GM12891 (cell line): ENCODE results near the gene NDUFA3.

Experiments
- POLR2A ChIP-seq: IDR thresholded peaks from 2 replicates; pipeline ENCODE4 v1.6.1; 2011; ENCODE audit warnings: low read depth, low read length, control low read depth
- POLR2AphosphoS5 ChIP-seq: IDR thresholded peaks from 2 replicates; pipeline ENCODE4 v1.6.1; 2011; ENCODE audit warnings: low read depth, low read length, control low read depth
- POU2F2 ChIP-seq: IDR thresholded peaks from 2 replicates; pipeline ENCODE4 v1.6.1; 2011; ENCODE audit warnings: low read depth, mild to moderate bottlenecking, control low read depth, low read length, moderate library complexity
- SPI1 ChIP-seq: IDR thresholded peaks from 2 replicates; pipeline ENCODE4 v1.6.1; 2011; ENCODE audit warnings: low read depth, low read length, control low read depth
- TAF1 ChIP-seq: IDR thresholded peaks from 2 replicates; pipeline ENCODE4 v1.6.1; 2011; ENCODE audit warnings: low read depth, low read length, control low read depth

GRCh38 chr19:54124393-54124792, 21.7 kb downstream of the NDUFA3 start:
- TF ChIP-seq POLR2A (no peak), TAF1 (no peak), POLR2AphosphoS5 (no peak), SPI1 (no peak), POU2F2 (no peak)
